ENCODE results near the gene SMAD7. TPM values are rescaled to one million over a fixed set of nuclear protein-coding genes. Genes with fewer than 3 reads are reported as not detected.

Gene SMAD7
- polyA plus RNA-seq, 5 donors: 44.9 to 68.8 (median 66.3) TPM

DNA sequence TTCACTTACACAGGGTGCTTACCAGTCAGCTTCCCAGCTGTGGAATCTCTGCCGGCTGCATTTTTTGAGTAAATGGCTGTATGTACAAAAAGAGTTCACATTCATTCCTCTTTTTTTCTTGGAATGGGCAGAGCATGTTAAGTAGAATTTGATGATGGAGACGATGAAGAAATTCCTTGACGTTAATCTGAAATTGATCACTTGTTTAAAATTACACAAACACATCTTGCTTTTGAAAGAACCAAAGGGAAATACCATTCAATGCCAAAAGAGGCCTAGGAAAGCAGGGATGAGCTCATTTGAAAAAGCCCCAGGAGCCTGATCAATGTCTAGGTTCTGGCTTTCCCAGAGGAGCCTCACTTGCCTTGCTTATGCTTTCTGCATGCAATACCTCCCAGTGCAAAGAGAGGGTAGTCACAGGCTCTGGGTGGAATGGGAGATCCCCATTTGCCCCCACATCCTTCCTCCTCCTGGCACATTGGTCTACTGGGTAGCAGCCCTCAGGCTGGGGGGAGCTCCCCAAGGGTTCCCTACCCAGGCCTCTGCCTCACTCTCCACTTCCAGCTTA is 12.3 kb upstream of the SMAD7 start:
- DNase-seq: peak; percentile 79 to 87

GRCh38 chr18:48962252-48962993 is 11.7 kb upstream of the SMAD7 start:
- DNase-seq: no peak

- DNase-seq: no peak
Measured at GRCh38 chr18:48961547-48961946, 10.8 kb upstream of the SMAD7 start.

DNA sequence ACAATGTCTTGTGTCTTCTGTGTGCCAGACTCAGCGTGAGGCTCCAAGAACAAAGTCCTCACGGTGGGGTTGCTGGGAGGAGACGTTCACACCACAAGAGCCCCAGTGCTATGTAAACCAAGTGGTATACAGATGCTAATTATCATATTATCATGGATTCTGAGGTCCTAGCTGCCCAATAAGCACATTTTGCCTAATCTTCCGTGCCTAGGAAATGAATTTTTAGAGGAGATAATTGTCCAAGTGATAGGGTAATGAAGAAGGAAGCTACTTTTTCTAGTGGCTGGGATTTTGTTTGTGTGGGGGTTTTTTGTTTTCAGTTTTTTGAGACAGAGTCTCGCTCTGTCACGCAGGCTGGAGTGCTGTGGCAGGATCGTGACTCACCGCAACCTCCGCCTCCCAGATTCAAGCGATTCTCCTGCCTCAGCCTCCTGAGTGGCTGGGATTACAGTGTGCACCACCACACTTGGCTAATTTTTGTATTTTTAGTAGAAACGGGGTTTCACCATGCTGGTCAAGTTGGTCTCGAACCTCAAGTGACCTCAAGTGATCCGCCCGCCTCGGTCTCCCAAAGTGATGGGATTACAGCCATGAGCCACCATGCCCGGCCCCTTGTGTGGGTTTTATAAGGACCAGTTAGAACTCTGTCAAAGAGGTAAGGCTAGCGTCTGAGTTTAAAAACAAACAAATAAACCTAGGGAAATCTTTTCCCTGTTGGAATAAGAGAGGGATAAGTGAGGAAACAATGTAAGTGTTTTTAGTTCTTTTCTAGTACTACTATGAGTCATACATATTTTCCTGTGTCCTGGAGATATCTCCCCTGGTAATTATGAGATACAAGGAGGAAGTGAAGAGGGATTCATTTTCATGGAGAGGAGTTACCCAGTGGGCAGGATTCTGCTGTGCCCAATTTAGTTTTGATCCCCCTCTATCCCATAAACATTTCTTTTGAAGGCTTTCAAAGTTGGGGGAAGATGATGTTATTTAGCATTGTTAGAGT is 9.5 kb upstream of the SMAD7 start:
- no peak for DNase-seq

- no peak for DNase-seq
Measured at GRCh38 chr18:48959551-48959920, 8.8 kb upstream of the SMAD7 start.

GRCh38 chr18:48958951-48959350 is 8.2 kb upstream of the SMAD7 start:
- no peak for DNase-seq

DNA sequence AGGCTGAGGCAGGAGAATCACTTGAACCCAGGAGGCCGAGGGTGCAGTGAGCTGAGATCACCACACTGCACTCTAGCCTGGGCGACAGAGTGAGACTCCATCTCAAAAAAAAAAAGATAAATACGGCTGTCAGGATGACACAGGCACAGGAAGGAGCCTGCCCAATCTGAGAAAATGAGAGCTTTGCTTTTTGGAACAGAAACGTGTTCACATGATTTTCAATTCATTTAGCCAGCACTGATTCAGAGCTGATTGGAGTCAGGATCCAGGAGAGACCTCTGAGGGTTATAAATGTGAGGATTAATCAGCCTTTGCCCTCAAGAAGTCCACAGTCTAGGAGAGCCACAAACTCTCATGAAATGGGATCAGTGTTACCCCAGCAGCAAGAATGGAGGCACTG is 6.9 kb upstream of the SMAD7 start:
- no peak for DNase-seq

DNA sequence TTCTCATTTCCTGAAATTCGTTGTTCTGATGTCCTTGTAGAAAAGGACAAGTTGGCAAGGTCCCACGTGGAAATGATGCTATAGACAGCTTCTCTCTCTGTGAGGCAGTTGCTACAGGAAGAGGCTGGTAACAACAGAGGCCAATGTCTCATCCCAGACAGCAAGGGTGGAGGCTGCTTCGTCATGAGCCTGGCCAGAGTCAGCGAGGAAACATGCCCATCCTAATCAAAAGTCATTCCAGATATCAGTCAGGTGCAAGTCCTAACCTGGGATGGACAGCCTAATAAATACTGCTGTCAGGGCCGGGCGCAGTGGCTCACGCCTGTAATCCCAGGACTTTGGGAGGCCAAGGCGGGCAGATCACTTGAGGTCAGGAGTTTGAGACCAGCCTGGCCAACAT is 6.4 kb upstream of the SMAD7 start:
- DNase-seq: no peak

DNA sequence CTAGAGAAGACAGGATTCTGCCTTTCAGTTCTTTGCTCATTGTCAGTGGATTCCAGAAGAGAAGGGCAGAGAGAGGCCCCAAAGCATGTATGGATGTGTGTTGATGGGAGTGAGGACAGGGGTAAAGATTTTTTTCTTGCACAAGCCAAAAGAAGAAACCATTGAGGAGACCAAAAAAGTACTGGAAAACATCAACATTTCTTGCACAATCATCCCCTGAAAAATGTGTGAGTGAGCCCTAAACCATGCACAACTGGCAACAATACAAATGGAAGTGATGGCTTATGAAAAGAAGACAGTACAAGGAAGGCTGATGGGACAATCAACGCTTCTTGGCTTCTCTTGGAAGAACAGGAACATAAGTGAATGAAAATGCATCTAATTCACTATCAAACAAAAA is 5.6 kb upstream of the SMAD7 start:
- no peak for DNase-seq

DNA sequence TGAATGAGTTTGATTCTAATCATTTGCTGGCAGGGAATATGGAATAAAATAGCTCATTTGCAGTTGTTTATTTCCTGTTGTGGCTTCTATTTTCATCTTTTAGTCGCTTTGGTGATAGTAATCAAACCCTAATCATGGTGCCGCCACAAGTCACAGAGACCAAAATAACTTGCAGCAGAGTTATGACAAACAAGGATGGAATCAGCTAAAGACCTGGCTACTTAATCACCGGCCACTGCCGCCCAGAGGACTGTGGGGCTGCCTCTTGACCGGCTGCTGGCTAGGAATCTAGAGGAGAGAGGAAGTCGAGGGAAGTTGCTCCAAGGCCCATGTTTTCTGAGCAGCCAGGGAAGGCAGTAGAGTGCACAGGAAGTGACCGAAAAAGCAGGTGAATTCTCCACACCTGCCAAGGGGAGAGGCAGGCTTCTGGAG is 5.1 kb upstream of the SMAD7 start:
- DNase-seq: no peak

- DNase-seq: no peak
Measured at GRCh38 chr18:48954886-48955819, 4.4 kb upstream of the SMAD7 start.

- no peak for DNase-seq
Measured at GRCh38 chr18:48953104-48953706, 2.4 kb upstream of the SMAD7 start.

DNA sequence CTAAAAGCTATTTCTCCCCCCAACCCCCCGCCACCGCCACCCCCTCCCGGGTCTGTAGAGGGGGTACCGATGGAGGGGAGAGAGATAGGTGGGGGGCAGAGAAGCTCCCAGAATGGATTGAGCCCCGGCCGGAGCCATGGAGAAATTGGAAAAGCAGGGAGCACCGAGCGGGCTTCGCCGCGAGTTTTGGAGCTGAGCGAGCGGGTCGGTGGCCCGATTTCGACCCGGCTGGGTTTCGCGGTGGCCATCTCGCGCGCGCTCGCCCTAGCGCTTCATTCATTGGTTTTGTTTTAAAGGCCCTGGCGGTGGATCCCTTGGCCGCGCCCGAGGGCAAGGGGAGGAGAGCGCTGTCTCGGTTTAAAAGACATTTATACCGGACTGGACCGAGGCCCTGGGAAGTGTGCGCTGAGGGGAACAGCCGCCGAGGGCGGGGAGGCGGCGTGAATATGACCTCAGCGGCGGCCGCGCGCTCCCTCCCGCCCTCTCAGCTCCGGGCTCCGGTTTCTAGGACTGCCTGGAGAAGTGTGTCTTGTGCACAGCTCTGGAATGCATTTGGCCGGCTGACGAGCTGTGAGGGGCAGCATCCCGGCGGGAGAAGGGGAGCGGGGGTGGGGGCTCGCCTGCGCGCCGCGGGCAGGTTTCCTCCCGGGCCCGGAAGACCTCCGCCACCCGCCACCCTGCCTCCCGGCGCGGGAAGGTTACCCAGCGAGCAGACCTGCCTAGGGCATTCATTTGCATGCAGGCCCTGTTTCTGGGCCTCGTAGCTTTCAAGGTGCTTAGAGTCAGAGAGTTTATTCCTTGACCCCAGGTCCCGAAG is 1.7 kb upstream of the SMAD7 start:
- DNase-seq: peak; percentile 88 to 89

DNA sequence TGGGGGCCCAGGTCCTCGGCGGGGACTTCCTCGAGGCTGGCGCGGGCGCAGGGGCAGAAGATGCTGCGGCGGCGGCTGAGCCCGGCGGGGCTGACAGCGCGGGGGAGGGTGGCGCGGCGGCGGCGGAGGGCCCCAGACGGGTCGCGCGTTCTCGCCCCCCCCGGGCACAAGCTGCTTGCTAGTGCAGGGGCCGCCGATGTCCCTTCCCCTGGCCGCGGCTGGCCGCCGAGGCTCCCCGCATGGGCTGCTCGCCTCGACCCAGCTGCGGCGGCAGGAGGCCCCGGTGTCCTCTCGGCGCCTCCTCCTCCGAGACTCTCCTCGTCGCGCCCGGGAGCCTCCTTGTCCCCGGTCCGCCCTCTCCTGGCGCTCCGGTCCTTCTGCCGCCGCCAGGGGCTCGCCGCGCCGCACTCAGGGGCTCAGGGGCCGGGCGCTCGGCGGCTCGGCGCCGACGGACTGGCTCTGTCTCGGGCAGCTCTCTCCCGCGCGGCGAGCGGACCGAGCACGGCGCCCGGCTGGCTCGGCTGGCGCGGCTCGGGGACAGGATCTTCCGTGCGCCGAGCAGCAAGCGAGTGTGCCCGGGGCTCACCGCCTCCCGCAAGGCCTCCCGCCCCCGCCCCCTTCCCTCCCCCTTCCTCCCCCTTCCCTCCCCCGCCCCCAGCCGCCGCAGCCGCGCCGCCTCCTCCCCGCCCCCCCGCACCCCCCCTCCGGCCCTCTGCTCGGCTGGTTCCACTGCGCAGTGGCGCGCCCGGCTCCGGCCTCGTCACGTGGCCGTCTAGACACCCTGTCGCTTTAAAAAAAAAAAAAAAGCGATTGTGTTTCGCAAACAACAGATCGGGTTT is 902 bp upstream of the SMAD7 start:
- DNase-seq: peak; percentile 92 to 95

- no peak for DNase-seq
Measured at GRCh38 chr18:48949606-48950535, 894 bp downstream of the SMAD7 start.

DNA sequence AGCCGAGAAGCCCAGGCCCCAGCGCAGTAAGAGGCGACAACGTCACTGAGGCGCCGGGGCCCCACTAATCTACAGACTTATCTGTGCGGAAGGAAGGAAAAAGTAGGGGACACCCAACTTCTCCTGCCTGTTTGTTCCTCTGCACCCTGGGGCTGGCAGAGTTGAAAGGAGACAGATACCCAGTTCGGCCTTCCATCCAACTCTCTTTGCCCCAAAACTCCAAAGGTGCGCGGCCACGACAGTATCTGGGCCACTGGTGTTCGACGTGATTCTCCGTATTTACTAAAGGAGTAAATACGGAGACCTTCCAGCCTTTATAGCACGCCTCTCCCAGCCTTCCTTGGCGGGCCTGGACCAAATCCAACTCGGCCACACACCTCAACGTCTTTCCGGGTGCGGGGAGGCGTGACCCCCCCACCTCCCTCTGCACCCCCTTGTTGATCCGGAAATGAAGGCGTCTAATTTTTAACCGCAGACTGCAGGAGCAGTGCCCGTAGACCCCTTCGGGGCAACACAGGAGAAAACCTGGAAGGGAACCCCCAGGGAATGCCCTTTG is 1.6 kb downstream of the SMAD7 start:
- no peak for DNase-seq

Measured in right lung (tissue), 5 donors.